GM04503 (cell line): Measurements from ENCODE around the gene DGKH.
"Not testable (repeated sequence)": the region's sequence is repeated elsewhere in the genome, so short reads cannot be mapped to it uniquely, and the experiment has no call there.

Experiments
- DNase-seq: peaks from one replicate; pipeline ENCODE4 v3.0.0-alpha.2; 2012; ENCODE audit warnings: low read depth

Gene DGKH

DNA sequence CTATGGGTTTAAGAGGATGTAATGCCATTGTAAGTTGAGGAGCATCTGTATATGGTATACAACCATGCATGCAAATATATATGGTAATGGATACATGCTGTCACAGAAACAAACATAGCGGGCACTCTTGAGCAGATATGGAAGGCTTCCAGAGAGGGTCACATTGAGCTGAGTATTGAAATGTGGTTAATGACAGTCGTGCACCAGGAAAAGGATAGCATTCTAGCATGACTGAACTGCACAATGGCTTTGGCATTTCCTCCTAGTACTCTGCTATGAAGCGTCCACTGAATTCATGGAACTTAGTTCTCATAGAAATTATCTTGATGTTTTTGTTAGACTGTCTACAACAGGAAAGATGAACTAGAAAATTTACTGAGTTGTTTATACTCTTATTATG, 25.2 kb downstream of the DGKH start:
- no peak for DNase-seq

DNA sequence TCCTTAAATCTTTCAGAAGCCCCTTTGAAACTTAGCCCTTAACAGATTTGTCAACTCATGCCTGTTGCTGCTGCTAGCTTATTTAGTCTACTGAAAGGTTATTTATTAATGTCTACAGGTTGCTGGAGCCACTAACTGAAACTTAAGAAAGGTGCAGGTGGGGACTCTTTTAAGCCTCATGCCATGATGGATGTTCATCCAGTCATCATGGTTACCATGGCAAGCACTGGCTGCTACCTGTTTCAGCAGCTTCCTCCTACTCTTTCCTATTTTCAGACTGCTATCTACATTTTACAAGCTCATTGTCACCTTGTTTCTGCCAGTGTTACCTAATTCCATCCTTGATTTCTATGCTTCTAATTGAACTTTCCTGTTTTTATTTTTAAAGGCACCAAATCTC, 27.1 kb downstream of the DGKH start:
- no peak for DNase-seq

DNA sequence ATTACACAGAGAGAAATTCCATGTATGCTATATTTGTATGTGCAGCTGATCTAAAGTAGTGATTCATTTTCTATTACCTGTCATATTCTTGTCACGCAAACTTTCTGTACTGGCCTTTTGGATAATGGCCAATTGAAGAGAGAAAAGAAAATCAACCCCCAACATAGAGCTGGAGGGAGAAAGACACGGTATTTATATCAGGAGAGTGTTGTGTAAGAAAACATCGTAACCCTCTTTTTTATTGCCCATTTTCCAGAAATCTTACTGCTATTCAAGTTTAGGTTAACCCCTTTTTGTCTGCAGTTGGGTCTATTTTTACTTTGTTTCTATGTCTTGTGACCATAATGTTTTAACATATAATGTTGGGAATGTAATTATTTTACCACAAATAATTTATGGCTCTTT, 27.9 kb downstream of the DGKH start:
- DNase-seq: no peak

DNA sequence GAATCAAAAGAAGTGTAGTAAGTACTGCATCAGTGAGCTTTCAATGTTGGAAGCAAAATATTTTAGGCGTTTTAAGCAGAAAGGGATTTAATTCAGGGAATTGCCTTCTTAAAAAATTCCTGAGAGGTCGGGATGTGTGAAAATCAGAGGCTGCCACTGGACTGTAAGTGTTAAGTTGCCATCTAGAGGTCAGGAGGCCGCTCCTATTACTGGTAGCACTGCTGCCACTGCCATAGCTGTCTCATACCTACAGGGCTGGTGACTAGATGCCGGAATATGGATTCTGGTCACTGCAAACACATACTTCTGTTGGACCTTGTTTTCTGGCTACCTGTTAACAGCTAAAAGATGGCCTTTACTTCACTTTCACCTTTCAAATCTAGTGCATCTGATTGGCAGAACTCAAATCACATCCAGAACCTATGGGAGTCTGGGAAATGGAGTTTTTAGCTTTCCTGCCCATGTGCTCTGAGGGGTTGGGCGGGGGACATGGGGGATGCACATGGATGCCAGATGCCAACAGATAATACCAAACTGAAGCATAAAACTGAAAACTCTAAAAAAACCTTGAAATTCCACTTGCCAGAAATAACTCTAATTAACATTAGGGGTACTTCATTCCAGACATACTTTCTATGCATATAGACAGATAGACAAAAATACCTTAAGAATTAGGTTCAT, 29.8 kb downstream of the DGKH start:
- DNase-seq: no peak

DNA sequence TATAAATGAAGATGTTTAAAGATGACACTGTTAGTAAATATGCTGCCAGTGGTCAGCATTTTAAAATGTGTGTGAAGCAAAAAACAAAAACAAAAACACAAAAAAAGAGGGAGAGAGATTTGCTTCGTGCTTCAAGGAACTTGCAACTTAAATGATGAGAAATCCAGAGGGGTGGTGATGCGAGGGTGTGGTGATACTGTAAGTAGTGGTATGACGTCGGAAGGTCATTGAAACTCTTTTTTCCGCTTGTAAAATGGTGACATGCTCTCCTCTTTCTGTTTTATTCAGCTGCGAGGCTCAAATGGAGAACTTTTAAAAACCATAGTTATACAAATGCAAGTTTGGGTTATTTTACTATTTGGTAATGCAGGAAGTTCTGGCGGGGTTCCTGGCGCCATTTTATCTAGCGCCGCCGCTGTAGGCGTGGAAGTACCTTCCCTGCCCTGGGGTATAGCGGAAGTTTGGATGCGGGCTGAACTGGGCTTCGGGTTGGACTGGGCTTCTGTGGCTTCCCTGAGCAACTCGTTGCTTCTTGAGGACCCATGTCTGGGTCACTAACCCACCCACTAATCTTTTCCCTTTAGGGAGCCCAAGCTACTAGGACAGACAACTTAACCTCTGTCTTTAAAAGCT, 34.8 kb downstream of the DGKH start:
- DNase-seq: no peak

DNA sequence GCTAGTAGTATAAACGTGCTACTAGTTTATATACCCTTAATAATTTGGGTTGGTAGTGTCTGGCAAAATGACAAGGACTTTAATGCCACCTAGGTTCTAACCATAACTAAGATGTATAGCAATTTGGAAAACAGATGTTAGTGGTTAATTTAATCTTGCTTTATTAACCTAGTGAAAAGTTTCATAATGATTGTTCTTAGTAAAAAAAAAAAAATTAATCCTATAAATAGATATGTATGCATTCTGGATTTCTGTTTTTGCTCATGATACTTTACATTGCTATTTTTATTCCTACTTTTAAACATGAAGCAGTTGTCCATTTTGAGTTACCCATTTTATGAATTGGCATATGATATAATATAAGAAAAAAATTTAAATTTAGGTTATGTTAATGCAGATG, 36.3 kb downstream of the DGKH start:
- no peak for DNase-seq

DNA sequence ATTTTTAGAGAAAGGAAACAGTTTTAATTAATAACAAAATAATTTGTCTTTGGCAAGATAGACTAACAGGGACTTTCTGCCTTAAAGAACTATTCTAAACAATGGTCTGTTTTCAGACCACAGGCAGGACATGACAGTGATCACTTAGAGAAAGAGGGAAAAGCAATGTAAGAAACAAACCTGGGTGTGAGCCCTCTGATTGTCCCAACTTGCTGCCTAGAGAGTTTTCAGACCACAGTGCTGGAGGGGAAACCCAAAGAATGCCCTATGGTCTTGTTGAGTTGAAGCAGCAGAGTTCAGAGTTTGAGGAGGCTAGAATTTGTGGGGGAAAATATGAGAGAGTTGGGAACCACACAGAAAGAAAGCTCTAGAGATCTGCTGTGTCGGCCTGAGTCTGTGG, 38.1 kb downstream of the DGKH start:
- no peak for DNase-seq

DNA sequence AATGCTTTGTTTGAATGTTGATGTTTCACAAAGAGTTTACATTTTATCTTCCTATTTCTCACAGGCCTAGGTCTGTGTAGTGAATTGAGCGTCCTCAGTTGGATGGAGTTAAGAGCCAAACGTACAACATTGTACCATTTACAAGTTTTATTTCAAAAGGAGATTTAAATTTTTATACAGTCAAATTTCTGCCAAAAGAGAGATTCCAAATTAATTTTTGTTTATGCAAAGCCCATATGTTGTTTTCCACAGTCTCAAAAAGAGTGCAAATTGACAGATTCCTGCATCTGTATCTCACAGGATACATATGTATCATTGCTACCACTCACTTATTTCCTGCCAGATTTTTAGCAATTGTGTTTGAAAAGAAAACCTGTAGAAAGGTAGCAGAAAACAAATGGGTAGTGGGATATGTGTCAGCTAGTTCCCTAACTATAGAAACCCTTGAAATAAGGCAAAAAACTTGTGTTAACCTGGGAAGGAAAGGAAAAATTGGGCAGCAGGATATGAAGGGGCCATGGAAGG, 46.1 kb downstream of the DGKH start:
- DNase-seq: no peak

DNA sequence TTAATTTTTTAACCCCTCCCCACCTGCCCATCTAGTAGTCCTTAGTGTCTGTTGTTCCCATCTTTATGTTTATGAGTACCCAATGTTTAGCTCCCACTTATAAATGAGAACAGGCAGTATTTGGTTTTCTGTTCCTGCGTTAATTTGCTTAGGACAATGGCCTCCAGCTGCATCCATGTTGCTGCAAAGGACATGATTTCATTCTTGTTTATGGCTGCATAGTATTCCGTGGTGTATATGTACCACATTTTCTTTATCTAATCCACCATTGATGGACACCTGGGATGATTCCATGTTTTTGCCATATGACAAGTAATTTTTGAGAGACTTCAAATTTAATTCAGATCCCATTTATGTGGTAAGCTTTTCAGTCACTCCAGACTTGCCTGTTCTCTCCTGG, 47.8 kb downstream of the DGKH start:
- not testable (repeated sequence) for DNase-seq

DNA sequence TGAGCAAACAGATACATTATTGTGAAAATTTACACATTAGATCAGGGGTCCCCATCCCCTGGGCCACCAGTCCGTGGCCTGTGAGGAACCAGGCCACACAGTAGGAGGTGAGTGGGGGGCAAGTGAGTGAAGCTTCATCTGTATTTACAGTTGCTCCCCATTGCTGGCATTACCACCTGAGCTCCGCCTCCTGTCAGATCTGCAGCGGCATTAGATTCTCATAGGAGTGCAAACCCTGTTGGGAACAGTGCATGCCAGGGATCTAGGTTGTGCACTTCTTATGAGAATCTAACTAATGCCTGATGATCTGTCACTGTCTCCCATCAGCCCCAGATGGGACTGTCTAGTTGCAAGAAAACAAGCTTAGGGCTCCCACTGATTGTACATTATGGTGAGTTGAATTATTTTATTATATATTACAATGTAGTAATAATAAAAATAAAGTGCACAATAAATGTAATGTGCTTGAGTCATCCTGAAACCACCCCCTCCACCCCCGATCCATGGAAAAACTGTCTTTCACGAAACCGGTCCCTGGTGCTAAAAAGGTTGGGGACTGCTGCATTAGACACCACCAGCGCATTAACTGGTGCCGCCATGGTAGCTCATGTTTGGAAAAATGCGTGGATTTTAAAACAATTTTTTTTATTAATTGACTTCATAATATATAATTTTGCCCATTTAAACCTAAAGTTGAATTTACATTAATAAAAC, 51.7 kb downstream of the DGKH start:
- DNase-seq: no peak

DNA sequence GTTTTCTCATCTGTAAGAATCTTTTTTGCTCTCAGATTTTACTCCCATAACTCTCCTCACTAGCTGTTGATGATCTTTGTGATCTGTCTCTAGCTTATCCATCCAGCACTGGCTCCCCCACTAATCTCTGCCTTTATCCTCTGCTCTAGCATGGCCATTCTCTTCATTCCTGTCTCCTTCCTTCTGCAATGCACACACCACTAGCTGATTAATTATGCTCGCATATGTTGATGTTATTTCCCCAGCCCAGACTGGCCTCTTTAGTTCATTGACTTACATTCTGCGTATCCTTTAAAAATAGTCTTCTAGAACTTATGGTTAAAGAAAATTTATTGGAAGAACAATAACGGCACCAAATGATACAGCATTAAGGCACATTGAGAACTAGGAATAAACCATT, 52.5 kb downstream of the DGKH start:
- no peak for DNase-seq

DNA sequence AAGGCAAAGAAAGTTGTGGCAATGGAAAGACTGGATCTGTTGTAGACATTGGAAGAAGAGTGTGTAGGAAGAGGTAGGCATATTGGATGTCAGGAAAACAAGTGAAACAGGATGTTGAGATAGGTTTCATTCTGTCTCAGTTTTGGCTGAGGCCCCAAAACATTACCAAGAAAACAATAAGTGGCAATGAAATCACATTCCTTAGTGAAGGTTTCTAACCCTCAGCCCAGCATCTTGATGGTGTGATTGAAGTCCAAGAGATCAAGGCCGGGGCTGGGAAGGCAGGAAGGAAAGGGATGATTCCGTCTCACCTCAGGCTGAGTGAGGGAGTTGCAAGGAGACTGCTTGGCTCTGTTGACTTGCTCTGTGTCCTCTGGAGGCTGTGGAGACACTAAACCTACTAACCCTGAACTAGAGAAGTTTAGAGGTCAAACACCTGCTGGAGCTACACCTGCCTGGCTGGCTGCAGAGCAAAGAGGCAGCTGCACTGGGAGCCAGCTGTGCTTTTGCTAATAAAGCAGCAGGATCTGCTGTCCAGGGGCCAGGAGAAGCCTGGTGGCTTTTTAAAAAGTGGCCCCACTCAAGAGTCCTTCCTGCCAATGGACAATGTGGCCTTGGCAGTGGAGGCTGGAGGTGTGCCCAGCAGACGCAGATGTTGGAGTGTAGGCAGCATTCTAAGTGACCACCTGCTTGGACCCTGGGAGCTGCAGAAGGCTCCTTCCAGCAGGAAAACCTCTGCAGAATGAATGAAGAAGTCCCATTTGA, 53.6 kb downstream of the DGKH start:
- no peak for DNase-seq

DNA sequence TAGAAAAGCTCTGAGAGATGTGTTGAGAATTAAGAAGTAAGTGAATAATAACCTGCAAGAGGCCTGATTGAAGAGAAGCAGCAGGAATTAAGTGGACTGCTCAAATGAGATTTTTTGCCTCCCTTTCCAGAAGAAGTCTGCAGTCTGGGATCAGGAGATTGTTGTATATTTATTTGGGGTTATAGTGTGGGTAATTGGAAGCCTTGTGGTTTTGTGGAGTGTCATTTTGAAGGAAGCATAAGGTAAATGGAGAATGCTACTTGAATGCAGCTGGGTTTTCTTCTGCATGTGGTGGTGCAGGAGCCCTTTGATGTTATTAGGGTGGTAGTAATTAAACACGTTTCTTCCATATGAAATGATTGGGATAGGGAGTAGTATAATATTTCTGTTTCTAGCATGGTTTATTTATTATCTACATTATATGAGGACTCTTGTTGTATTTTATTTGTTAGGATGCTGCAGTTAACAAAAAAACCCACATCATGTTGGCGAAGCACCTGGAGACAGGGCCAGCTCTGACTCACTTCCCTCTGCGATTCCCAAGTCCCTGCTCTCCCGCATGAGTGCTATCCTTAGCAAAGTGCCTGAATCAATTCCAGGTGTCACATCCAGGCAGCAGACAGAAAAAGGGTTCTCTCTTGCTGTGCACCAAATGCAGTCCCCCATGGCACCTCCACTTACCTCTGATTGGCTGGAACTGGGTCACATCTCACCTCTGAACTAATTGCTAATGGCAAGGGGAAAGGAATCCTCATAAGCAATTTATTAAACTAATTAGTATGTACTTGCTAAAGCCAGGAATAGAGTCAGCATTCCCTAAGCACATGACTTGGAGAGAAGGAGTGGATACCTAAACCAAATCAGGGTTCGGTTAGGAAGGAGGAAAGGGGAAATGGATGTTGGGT, 54.8 kb downstream of the DGKH start:
- DNase-seq: no peak

DNA sequence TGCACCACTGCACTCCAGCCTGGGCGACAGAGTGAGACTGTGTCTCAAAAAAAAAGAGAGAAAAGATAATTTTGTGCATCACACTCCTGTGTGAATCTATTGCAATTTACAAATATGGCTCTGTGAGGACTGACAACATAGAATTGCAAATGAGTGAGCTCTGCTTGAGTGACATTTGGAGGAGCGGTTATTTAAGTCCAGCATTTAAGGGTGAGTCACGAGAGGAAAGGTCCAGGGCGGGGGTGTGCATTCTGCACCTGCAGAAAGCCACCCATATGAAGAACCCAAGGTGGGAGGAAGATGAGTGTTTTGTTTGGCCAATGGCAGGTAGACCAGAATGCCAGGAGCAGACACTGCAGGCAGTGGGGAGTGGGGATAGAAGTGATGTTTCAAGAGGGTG, 58.5 kb downstream of the DGKH start:
- no peak for DNase-seq

DNA sequence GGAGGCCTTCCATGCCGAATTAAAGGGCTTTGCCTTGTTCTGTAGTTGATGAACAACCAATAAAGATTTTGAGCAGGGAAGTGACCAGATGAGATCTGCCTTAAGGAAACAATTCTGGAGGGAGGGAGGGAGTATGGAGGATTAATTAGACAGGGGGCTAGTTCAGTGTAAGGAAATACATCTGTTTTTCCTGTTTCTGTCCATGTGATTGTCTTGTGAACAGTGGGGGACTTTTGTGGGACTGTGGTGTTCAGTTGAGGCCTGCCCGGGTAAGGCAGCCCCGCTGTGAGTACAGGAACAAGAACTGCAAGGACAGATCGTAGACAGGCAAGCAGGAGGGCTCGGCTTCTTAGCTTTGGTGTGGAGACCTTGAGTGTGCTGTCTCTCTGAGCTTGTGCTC, 59.0 kb downstream of the DGKH start:
- no peak for DNase-seq

DNA sequence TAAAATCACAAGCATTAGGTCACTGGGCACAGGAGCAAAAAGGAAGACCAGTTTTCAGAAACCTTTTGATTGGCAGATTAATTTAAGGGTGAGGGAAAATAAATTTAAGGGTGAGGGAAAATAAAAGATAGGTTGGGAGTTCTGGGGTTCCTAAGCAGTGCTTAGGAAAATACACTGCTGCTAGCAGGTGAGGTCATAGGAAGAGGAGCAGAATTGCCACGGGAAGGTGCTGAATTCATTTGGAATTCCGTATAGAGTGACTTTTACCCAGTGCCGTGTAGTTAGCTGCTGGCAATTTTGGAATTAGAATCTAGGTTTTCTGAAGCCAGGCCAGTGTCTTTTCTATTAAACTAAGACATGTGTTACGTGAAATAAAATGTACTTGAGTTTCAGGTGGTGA, 59.8 kb downstream of the DGKH start:
- DNase-seq: no peak

DNA sequence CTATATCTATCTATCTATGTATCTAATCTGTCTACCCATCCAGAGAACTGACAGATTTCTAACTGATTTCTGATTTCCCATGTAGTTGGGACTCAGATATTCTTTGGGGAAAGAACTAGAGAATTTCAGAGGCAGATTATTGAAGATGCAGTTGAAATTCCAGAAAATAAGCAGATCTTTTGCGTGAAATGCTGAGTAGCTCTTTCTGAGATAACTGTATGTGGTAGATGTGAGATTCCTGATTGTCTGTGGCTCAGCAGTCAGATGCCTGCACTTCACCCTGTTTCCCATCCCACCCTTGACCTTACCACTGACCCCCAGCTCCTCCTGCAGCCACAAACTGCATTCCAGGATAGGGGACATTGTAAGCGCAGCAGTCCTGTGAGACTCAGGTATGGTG, 61.5 kb downstream of the DGKH start:
- no peak for DNase-seq

DNA sequence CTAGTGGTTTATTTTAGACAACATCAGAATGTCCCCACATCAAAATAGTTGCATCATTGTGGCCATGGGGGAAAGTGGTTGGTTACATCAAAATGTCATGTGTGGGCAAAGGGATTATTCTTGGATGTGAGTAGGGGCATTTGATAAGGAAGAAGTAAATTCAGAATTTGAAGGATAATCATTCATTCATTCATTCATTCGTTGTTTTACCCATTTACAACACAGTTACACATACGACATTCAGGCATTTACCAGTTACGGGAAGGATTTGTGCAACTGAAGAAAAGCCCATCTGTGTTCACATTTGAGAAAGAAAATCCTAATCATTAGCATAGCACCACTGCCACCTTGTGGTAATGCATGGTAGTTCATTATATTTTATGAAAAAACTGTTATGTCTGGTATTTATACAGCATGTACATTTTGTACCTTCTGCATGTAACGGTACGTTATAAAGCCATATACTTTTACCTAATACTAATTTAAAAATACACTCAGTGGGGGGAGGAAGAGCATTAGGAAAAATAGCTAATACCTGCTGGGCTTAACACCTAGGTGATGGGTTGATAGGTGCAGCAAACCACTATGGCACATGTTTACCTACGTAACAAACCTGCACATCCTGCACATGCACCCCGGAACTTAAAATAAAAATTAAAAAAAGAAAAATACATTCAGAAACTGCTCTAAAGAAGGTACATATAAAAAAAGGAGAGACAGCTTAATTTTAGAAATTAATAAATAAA, 62.1 kb downstream of the DGKH start:
- peak; percentile 39 for DNase-seq

DNA sequence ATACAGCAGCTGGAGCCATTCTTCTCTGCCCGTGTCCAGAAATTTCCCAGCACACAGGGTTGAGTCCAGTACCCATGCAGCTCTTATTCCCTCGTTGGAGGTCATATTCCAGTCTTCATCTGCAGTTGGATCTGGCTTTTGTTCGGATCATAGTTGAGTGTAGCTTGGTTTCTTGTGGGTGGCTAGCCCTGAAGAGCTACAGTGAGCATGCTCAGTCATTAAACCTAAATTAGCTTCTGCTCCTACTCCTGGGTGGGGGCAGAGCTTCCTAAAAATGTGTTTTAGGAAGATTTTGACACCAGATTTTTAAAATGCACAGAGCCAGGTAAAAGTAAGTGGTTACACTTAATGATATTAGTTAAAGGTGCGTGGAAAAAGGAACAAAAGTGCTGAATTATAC, 64.4 kb downstream of the DGKH start:
- DNase-seq: no peak

DNA sequence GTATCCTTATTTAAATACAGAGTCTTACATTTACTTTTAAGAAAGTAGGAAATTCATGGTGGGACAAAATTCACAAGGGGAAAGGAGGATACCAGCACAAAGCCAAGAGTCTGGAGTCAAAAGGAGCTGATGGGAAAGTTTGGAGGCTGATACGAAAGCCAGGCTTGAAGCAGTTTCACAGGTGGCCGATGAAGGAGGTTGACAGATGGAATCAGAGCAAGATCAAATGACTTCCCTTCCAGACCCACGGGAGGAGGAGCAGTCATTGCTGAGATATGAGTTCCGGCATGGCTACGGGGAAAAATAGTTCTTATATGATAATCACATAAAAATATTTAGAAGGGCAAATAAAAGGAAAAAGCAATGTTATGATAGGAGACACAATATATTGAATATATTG, 65.0 kb downstream of the DGKH start:
- no peak for DNase-seq

DNA sequence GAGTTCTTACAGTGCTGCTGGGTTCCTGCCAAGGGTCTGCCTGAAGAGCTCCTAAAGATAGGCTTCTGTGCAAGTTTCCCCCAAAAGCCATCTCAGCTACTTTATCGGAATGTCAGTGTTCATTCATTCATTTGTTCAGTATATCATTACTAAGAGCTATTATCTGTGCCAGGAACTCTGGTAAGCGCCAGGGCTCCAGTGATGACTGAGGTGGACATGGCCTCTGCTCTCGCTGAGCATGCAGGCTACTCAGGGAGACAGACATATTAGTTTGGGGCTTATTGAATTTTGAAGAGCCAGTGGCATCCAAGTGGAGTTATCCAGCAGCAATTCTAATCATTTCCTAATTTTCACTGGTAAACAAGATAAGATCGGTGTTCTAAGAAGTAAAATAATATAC, 65.8 kb downstream of the DGKH start:
- DNase-seq: no peak
